Neural progenitor cell (in vitro differentiated cells): ENCODE data around the gene ERFL.

Source experiments
- EZH2 ChIP-seq: fragments of 200-600 bp; sonication (generic); IDR thresholded peaks from 2 replicates; pipeline ENCODE4 v1.6.1; 2017; ENCODE audit warnings: antibody characterized with exemption, mild to moderate bottlenecking, moderate library complexity
- TF ChIP-seq, protein P1 (sequence below): fragments of 200-600 bp; sonication (generic); IDR thresholded peaks from 2 replicates; pipeline ENCODE4 v1.5.1; 2017; ENCODE audit warnings: antibody characterized with exemption, mild to moderate bottlenecking

DNA sequence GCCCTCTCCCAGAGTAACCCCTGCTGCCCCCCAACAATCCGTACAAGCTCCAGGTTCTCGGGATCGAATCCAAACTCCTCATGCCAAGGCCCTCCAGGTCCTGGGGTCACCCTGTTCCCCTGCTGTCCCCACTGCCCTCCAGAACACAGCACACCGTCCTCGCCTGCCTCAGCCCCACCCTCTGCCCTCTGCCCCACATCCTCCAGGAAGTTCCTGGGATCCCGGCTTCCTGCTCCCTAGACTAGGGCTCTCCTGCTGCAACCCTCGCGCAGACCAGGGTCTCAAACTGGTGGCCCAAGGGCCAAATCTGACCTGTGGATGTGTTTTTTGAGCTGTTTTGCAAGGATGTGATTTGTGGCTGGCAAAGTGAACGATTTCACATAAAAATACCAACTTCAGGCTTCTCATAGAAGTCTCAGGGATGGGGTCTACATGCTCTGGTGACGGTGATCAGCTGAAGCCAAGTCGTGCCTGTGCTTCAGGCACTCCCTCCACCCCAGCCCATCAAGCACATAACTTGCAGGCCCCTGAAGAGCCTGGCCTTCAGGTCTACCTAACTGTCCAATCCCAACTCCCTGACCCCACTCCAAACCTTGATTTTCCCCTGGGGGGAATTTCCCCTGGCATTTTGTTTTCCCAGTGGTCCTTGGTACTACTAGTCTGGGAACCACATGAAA is 29.1 kb upstream of the ERFL start:
- TF ChIP-seq, protein P1, sequence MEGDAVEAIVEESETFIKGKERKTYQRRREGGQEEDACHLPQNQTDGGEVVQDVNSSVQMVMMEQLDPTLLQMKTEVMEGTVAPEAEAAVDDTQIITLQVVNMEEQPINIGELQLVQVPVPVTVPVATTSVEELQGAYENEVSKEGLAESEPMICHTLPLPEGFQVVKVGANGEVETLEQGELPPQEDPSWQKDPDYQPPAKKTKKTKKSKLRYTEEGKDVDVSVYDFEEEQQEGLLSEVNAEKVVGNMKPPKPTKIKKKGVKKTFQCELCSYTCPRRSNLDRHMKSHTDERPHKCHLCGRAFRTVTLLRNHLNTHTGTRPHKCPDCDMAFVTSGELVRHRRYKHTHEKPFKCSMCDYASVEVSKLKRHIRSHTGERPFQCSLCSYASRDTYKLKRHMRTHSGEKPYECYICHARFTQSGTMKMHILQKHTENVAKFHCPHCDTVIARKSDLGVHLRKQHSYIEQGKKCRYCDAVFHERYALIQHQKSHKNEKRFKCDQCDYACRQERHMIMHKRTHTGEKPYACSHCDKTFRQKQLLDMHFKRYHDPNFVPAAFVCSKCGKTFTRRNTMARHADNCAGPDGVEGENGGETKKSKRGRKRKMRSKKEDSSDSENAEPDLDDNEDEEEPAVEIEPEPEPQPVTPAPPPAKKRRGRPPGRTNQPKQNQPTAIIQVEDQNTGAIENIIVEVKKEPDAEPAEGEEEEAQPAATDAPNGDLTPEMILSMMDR = no peak
- no peak for TF ChIP-seq EZH2
